Mammary epithelial cell (primary cell): ENCODE measurements around the gene EN2.

Source experiments
- EZH2 ChIP-seq: IDR thresholded peaks from 2 replicates; pipeline ENCODE4 v1.6.1; 2012; ENCODE audit warnings: low read length, inconsistent platforms, borderline replicate concordance
- TF ChIP-seq, protein P1 (sequence below), 2 donors: IDR thresholded peaks in 1 of 2; conservative IDR thresholded peaks in 1 of 2; 2 replicates each; pipeline ENCODE4 v1.5.1; 2011 to 2012; ENCODE audit warnings: inconsistent platforms in 2 of 2, low read length in 2 of 2, mild to moderate bottlenecking in 2 of 2, control low read depth in 1 of 2, low read depth in 1 of 2; ENCODE audit not compliant: insufficient read depth in 1 of 2; ENCODE audit errors: extremely low read depth in 1 of 2

DNA sequence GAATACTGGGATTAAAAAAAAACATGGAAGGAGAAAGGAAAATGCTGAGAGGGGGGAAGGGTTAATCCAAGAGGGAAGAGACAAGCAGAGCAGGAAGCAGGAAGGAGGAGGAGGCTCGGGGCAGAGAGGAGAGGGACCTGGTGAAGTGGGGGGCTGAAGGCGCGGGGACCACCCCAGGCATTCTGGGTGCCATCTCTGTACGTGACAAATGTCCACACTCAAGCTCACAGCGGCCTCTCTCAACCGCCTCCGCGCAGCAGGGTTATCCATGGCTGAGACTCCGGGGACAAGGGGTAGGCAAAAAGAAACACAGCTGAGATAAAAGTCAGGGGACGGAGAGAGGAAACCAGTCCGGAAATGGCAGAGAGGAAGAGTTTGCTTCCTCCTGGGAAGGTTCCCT lies 33.9 kb downstream of the EN2 start:
- TF ChIP-seq EZH2 = no peak
- TF ChIP-seq, protein P1, sequence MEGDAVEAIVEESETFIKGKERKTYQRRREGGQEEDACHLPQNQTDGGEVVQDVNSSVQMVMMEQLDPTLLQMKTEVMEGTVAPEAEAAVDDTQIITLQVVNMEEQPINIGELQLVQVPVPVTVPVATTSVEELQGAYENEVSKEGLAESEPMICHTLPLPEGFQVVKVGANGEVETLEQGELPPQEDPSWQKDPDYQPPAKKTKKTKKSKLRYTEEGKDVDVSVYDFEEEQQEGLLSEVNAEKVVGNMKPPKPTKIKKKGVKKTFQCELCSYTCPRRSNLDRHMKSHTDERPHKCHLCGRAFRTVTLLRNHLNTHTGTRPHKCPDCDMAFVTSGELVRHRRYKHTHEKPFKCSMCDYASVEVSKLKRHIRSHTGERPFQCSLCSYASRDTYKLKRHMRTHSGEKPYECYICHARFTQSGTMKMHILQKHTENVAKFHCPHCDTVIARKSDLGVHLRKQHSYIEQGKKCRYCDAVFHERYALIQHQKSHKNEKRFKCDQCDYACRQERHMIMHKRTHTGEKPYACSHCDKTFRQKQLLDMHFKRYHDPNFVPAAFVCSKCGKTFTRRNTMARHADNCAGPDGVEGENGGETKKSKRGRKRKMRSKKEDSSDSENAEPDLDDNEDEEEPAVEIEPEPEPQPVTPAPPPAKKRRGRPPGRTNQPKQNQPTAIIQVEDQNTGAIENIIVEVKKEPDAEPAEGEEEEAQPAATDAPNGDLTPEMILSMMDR (conservative IDR thresholded peaks at IDR 0.05 in 1 of 2, IDR thresholded peaks at IDR 0.05 in 1 of 2; ENCODE audit: extremely low read depth in 1 of 2, insufficient read depth in 1 of 2, low read depth in 1 of 2, low read length in 2 of 2) = no peak
